Measurements from ENCODE around the gene FUNDC2.

Gene FUNDC2

DNA sequence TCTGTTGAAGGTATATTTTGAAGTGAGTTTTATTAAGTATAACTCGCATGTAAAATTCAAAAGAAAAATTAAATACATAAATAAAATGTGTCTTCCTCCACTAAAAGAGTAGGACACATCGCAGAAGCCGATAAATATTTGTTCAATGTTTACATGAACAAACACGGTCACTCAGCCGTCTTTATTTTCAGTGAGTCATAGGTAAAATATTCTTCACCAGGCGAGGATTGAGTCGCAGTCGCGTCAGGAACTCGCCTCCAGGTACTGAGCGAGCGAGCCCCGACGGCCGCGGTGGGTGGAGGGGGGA lies 271 bp upstream of the FUNDC2 start:
- no peak for DNase-seq

DNA sequence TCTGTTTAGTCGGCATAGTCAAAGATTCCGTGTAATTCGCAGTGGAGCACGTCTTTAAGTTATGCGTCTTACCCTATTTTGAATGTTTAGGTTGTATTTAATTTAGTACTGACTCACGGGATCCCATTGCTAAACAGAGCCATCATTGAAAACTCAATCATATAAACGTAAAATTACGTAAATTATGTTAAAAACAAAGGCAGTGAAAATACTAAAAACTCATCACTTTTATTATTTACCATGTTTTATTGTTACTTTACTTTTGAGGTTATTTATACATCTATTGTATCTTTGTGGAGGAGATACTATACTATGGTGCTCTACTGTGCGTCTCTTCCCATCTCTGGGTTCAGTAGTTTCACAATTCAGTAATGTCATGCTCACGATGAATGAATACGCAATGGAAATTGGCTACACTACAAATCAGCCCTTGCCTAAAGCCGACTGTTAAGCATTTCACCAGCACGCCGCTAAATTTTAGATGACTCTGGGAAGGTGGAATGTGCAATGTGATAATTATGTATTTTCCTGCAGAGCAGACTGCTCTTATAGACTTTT lies 944 bp downstream of the FUNDC2 start:
- peak in 1 of 2 experiments; percentile 30 for DNase-seq

DNA sequence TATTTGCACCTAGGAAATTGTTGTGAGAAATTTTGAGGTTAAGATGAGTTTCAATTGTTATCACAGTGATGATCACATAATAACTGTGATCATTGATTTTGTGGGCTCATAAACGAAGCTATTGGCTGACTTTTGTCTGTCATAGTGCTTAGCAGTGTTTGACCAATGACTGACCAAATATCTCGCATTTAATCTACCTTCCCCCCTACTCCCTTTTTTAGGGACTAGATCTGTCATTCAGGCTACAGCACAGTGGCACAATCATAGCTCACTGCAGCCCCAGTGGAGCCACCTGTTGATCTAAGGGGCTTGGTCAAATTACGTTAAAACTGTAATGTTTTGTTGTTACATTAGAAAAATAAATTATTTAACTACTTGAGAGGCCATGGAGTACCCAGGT lies 1.5 kb downstream of the FUNDC2 start:
- DNase-seq = peak in 1 of 2 experiments; percentile 2

DNA sequence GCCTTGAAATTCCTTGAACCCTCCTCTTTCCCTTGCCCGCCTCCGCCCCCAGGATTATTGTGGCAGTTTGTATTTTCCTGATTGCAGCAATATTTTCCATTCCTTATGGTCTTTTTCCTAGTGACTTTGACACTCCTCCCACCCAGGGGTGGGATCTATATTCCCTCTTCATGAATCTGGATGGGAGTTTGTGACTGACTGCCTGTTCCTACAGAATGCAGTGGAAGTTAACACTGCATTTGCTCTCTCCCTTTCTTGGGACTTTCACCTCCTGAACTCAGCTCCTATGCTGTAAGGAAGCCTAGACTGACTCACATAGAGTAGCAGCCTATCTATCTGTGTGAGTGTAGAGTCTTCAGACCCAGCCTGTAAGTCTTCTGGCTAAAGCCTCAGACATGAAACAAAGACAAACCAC lies 2.2 kb downstream of the FUNDC2 start:
- DNase-seq = peak in 1 of 2 experiments; percentile 4

DNA sequence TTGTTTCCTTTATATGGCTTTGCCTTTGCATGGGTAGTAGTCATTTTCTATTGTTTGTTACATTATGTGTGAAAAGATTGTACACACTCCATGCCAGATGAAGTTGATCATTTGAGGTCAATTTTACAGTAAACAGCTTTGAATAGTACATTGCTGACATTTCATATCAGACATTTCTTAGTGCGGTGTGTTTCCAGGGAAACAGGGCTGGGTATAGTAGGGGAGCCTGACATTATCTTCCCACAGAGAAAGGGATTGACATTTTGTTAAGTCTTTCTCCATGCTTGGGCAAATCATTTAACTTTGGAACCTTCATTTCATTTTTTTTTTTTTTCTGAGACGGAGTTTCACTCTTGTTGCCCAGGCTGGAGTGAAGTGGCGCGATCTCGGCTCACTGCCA lies 5.0 kb downstream of the FUNDC2 start:
- no peak for DNase-seq

DNA sequence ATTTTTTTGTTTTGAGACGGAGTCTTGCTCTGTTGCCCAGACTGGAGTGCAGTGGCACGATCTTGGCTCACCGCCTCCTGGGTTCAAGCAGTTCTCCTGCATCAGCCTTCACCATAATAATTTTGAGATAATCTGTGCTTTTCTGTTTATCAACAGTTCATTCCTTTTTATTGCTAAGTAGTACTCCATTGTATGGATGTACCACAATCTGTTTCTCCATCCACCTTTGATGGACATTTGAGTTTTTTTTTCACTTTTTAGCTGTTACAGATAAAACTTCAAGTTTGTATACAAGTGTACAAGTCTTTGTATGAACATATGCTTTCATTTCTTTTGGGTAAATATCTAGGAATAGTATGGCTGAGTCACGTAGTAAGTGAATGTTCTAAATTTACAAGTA lies 9.0 kb downstream of the FUNDC2 start:
- no peak for DNase-seq

DNA sequence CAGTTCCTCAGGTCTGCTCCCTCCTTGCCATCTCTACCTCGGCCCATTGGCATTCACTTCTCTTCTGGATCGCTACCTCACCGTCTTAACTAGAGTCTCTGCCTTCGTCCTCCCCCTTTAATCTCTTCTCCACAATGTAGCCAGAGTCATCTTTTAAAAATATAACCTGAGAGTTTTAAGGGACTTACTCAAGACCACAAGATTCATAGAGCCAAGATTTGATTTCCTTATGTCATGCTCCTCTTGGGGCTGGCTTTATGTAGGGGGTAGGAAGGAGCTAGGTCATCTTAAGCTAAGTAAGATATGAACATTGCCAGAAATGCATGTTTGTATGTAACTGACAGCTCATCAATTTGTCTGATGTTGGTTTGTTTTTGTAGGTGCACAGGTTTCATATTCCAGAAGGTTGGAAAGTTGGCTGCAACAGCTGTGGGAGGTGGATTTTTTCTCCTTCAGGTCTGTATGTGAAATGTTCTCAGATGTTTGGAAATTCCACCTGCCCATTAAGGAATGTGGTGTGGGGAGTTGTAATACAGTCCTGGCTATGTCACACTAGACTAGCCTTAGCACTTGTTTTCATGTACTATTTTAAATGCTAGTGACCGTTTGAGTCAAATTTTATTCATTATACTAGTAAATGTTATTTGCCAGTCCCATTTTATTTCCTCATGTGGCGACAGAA lies 19.6 kb downstream of the FUNDC2 start:
- DNase-seq = no peak

DNA sequence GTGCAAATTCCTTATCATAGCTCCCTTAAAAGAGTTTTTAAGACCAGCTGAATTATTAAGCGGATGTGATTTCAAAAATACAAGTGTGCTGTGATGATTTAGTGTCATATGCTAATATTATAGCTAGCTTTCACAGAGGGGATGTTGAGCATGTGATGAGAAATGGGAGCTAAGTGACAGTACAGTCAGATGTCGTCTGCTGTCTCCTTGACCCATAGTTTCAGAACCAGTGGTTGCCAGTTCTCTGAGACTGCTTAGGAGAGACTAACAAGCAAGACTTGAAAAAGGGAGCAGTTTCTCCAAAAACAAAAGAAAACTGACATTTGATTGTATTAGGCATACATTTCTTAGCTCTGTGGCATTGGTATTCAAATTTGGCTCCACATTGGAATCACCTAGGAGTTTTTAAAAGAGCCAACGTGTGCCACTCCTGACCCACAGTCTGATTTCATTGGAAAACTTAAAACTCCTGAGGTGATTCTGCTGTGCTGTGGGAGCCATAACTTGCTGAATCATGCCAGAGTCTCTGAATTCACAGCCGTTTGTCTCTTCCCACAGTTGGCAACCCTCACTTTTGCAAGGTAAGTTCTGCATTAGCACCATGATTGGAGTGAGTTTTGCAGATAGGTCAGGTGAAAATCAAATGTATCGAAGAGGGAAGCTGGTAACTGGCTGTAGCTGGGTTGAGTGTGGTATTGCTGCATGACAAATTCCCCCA lies 20.3 kb downstream of the FUNDC2 start:
- DNase-seq = no peak

DNA sequence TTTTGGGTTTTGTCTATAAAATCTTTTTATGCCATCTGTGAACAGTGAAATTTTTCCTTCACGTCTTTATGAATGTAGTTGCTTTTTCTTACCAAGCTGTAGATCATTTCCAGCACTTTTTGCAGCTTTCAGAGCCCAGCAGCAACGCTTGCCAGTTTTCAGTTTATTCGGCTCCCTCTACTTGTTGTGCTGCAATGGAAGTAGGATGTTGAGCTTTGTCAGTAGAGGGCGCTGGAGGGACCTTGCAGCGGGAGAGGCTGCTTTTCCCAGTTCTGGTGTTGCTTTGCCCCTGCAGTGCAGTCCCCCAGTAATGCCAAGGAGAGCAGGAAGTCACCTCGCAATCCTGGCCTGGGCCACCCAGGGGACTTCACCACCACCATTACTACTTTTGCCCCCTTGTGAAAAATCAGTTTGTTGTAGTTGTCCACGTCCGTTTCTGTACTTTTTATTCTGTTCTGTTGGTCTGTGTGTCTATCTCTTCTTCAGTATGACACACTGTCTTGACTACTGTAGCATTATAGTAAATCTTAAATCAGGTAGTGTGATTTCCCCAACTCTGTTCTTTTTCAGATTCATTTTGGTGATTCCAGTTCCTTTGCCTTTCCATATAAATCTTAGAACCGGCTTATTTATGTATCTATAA lies 22.5 kb downstream of the FUNDC2 start:
- DNase-seq = peak in 1 of 2 experiments; percentile 14

DNA sequence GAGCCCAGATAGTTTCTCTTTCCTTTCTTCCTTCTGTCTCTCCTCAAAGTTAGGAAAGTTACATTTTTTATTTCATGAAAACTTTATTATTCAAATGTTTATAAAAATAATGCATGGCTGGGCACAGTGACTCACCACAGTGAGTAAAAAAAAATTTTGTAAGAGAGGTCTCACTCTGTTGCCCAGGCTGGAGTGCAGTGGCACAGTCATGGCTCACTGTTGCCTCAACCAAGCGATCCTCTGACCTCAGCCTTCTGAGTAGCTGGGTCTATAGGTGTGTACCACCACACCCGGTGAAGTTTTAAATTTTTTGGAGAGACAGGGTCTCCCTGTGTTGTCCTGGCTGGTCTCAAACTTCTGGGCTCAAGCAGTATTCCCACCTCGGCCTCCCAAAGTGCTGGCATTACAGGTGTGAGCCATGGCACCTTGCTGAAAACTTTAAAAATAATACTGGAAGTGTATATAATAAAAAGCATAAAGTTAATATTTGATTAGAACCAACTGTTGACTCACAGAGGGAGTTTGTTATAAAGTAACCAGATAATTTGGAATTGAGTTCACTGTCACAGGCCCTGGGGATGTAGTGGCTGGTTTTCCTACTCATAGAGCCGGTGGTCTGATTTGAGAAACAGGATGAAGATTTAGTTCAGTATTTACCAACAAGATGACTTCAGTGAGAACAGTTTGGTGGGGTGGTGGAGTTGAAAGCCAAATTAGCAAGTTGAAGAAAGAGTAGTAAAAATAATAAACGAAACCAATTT lies 26.3 kb downstream of the FUNDC2 start:
- DNase-seq = no peak

DNA sequence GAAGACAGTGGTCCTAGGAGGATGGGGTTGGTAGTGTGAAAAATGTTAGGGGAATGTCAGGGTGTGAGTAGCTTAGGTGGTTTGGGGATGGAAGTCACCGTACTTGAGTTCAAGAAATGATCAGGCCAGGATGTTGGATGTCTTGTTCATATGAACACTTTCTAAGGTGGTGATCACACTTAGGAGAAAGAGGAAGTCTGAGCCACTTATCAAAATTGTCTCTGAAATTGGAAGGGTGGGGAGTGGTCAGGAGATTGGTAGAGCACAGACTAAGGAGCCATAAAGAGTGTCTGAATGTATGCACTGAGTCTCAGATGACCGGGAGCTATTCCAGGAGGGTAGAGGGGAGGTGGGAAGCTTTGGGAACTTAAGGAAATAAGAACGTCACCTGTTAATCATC lies 27.0 kb downstream of the FUNDC2 start:
- no peak for DNase-seq

DNA sequence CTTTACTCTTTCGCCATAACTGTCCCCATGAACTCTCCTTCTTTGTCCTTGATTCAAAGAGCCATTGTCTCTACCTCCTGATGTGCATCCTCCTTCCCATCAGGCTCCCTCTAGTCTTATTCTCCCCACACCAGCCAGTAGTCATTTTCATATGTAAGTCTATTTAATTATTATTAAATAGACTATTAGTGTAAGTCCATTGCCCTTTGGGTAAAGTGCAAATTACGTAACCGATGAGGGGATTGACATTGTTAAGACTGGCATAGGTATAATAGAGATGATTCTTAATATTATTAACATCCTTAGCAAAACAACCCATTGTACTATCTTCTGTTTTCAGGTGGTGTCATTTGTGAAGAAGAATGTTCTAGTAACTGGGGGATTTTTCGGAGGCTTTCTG lies 27.6 kb downstream of the FUNDC2 start:
- no peak for DNase-seq

DNA sequence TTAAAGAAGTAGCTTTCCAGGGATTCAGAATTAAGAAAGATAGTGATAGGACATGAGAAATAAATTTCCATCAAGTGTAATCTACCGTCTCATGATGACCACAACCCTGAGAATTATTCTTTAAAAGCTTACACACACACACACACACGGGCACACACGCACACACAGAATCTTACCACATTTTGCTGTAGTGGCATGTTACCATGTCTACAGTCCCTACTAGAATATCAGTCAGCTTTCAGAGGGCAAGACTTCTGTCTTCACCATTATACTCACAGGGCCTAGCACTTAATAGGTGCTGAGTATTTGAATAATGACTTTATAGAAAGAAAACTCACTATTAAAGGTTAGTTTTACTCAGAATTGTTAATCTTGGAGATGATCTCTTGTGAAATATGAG lies 28.9 kb downstream of the FUNDC2 start:
- DNase-seq = no peak

DNA sequence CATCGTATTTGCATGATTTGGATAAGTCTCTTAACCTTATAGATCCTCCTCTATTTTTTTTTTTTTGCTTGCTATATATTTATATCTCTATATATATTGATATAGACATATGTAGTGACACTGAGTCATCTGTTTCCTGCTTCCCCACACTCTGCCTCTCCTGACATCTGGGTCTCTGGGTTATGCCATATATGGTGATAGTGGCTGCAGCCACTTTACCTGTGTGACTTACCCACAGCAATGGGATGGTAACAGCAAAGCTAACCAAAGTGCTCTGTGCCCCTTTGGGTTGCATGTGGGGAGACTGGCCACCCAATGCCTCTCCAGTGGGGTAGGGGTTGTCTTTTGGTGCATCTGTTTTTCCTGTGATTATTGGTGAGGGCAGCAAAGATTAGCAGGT lies 29.8 kb downstream of the FUNDC2 start:
- no peak for DNase-seq

DNA sequence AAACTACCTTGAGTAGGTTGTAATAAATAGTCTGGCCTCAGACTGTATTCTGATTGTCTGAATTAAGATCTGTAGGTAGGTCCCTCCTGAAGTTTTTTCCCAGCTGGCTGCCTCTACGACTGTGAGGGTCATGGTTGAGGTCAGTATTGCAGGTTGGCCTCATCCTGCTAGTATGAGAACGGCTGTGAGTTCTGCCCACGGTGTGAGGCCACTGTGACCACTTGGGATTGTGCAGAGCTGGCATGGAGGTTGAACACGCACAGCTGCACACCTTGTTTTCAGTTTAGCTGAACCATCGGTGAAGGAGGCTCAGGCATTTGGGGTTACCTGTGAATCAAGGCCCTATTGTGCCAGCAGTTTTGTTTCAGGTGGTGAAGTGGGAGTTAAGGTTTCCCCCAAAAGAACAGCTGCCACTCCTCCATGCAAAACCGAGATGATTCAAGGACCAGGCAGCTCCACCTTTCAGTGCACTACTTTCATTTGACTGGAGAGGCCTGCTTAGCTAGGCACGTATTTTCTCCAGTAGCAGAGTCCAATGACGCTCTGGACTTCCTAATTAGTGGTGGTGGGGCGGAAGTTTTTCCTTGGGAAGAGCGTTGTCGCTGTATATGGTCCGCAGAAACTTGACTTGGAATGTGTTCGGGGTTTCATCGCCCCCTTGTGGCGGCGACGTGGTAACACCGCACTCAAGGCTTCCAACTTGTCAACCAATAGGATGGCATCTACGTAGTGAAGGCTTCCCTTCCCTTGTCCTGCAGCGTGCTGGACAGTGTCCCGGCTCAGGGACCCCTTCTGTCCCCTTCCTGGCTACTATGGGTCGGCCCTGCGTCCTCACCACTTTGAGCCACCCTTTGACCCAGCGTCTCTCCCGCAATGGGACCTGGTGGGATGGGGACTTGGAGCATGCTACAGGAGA lies 30.5 kb downstream of the FUNDC2 start:
- DNase-seq = peak in 1 of 2 experiments; percentile 23

DNA sequence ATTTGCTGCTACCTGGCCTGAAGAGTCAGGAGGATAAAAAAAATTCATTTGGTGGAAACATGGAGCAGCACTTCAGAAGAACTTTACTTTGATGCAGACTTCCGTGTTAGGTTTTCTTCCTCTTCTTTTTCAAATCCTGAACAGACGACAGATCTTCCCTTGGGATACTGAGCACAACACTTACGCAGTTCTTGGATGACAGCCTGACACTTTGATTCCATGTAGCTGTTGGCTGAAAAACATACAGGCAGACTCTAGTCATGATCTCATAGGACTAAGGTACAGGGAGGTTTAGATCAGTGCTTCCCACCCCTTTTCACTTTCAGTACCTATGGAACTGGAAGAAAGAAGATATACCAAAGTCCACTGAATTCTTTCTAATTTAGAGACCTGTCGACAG lies 35.1 kb downstream of the FUNDC2 start:
- DNase-seq = no peak

DNA sequence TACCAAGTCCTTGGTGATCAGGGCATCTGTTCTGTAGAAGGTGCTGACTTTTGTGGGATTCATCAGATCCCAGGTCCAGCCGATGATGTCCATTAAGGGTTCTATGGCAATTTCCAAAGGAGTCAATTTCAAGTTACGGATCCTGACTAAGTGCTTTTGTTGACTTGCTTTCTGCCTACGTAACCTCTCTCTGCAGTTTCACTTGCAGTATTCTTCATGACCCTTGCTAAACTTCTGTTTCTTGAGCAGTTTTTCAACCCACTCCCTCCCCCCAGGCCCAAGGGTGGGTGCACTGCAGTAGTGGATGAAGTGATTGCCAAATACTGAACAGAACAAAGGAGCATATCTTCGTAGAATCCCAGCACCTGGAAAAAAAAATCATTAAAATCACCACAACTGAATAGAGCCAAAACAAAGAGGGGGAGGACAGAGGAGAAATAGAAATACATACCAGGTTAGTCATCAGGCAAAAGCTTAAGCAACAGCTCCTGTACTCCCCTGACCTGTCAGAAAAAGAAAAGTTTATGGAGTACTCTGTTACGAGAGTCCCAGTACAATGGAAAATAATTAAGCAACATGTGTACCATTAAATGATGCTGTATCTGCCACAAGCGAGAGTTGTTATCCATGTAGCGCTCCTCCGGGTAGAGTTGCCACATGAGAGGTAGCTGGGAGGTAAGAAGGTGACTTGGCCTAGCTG lies 38.5 kb downstream of the FUNDC2 start:
- no peak for DNase-seq

DNA sequence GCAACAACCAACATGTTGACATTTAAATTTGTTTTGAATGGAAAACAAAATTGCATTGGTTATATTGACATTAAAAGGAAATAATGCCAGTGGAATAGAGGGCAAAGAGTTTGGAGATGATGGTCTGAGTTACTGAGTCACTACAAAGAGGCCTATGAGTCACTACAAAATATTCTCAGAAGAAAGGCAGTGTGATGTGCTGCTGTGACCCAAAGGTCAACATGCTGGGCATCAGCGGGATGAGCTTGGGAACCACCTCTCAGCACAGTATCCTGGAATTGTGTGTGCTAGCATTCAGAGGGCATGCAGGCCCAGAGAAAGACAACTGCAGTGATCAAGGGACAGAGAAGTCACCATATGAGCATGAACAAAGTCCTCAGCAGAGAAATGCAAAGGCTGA lies 41.5 kb downstream of the FUNDC2 start:
- DNase-seq = peak; percentile 17 to 68

DNA sequence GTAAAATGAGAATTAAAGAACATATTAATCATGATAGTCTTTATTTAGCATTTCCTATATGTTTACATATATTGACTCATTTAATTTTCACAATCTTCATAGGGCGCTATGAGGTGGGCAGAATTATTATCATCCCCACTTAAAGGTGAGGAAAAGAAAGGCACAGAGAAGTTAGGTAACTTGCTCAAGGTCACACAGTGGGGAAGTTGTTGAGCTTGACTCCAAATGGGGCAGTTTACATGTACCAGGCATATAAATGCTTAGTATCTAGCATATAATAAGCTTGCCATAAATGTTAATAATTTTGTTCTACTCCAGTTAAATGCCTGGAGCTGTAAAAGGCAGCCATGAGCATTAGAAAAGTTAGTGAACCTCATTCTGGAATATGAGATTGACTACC lies 42.8 kb downstream of the FUNDC2 start:
- no peak for DNase-seq

DNA sequence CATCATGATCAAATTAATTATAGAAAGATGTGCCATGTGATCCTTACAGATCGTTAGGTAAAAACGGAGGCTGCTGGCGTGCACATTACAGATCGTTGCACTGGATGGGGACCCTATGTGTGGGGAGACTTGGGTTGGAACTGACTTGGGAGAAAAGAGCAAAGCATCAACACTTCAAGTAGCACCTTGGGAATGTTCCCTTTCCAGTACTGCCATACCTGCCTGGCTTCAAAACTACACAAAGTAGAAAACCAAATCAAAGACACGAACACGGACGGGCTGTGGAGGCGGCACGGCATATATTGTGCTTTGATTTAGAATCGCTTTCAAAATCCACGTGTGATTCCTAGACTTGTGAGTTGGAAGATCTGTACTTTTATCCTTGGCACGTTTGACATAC lies 43.4 kb downstream of the FUNDC2 start:
- DNase-seq = peak in 1 of 2 experiments; percentile 7

DNA sequence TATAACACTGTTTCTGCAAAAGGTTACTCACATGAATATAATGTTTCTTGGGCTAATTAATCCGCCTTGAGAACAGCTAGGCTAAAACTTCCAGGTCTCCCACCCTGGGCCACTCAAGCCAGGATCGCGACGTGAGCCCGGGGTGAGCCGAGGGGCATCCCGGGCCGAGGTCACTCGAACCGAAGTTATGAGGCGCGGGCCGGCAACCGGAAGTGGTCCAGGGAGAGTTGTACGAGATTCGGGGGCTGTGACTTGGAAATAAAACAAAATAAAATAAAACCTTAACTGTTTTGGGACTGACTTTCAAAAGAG lies 44.0 kb downstream of the FUNDC2 start:
- DNase-seq = no peak
